HCT116 (cell line): ENCODE measurements around the gene FAM47E. TPM values are rescaled to one million over a fixed set of nuclear protein-coding genes. Genes with fewer than 3 reads are reported as not detected.

Experiments
- ATAC-seq: fragments of 200-7000 bp; cut with Tn5 transposase; 2 replicates; pipeline ENCODE4 v1.9.1; 2020; ENCODE audit warnings: mild to moderate bottlenecking, moderate library complexity
- BruUV-seq: library from RNA; stranded (reverse); fragments of 400-500 nt; replicated peaks from 2 replicates; lab custom pipeline; 2021; lab: Mats Ljungman, UMichigan
- CTCF ChIA-PET: fragments of 300-600 bp; sonication (Branson Sonifier 250); formaldehyde crosslinking; loops from one replicate; lab custom pipeline; 2021; ENCODE audit warnings: antibody characterized with exemption; lab: Charles Lee
- POLR2A ChIA-PET: fragments of 300-600, 350-600 bp; sonication (Branson Sonifier 250); formaldehyde crosslinking; loops from one replicate; lab custom pipeline; 2021; ENCODE audit warnings: antibody characterized with exemption; lab: Charles Lee
- RAD21 ChIA-PET, 2 experiments: fragments of 300-600 bp; sonication (Branson Sonifier 250); formaldehyde crosslinking; loops; one replicate each; lab custom pipeline; 2023; ENCODE audit warnings: low total read pairs in 2 of 2; ENCODE audit not compliant: uncharacterized antibody in 2 of 2, unreplicated experiment in 2 of 2, low non-redundant PET in 1 of 2; lab: Charles Lee
- DNase-seq: peaks from one replicate; pipeline ENCODE4 v3.0.0-alpha.2; 2010; ENCODE audit warnings: low read depth, low spot score
- H2AFZ ChIP-seq: fragments of 200-600 bp; shearing (Covaris generic), sonication (generic); 2 replicates; pipeline ENCODE4 v1.6.1; 2017; ENCODE audit warnings: low read depth, mixed run types, mixed read lengths, antibody characterized with exemption, low read length; ENCODE audit not compliant: poor library complexity, severe bottlenecking
- H3K27ac ChIP-seq: 2 replicates; pipeline ENCODE4 v1.5.1; 2012; ENCODE audit warnings: low read depth, low read length
- H3K27me3 ChIP-seq: fragments of 200-600 bp; sonication (generic); 2 replicates; pipeline ENCODE4 v1.6.1; 2016; ENCODE audit warnings: mixed run types, low read length, mixed read lengths; ENCODE audit not compliant: insufficient read depth
- H3K36me3 ChIP-seq, 2 experiments: fragments of 200-500 bp in 1 of 2; fragments of 200-600 bp in 1 of 2; sonication (Bioruptor generic) in 1 of 2; sonication (generic) in 1 of 2; 2 replicates each; pipeline versions ENCODE4 v1.5.1 to v1.6.1; 2014 to 2016; ENCODE audit warnings: low read length in 2 of 2, inconsistent platforms in 1 of 2, mixed read lengths in 1 of 2, mixed run types in 1 of 2; ENCODE audit not compliant: insufficient read depth in 2 of 2, control insufficient read depth in 1 of 2
- H3K4me1 ChIP-seq, 2 experiments: fragments of 200-600 bp in 1 of 2; sonication (generic) in 1 of 2; 2 replicates each; pipeline versions ENCODE4 v1.5.1 to v1.6.1; 2012 to 2017; ENCODE audit warnings: low read length in 2 of 2, inconsistent platforms in 1 of 2, mild to moderate bottlenecking in 1 of 2, mixed read lengths in 1 of 2, mixed run types in 1 of 2, moderate library complexity in 1 of 2; ENCODE audit not compliant: insufficient read depth in 2 of 2, control insufficient read depth in 1 of 2
- H3K4me2 ChIP-seq: fragments of 200-600 bp; sonication (generic); 2 replicates; pipeline ENCODE4 v1.6.1; 2017; ENCODE audit warnings: mixed run types, low read length, mixed read lengths
- H3K4me3 ChIP-seq, 2 experiments: fragments of 200-600 bp in 1 of 2; sonication (generic) in 1 of 2; replicated peaks in 1 of 2; 2 replicates each; pipeline ENCODE4 v1.5.1; 2011 to 2016; ENCODE audit warnings: low read length in 2 of 2, control low read depth in 1 of 2, low read depth in 1 of 2, mild to moderate bottlenecking in 1 of 2, mixed read lengths in 1 of 2, mixed run types in 1 of 2
- H3K79me2 ChIP-seq: fragments of 200-600 bp; sonication (generic); 2 replicates; pipeline ENCODE4 v1.6.1; 2017; ENCODE audit warnings: mild to moderate bottlenecking, mixed run types, low read length, moderate library complexity, mixed read lengths; ENCODE audit not compliant: insufficient read depth
- H3K9ac ChIP-seq: fragments of 200-600 bp; sonication (generic); 2 replicates; pipeline ENCODE4 v1.6.1; 2016; ENCODE audit warnings: low read length, mixed read lengths
- H3K9me2 ChIP-seq: fragments of 200-600 bp; sonication (generic), shearing (Covaris generic); 2 replicates; pipeline ENCODE4 v1.6.1; 2017; ENCODE audit warnings: mixed run types, mild to moderate bottlenecking, moderate library complexity; ENCODE audit not compliant: insufficient read depth
- H3K9me3 ChIP-seq, 2 experiments: fragments of 200-500 bp in 1 of 2; fragments of 200-600 bp in 1 of 2; sonication (Bioruptor generic) in 1 of 2; sonication (generic) in 1 of 2; 2 replicates each; pipeline ENCODE4 v1.6.1; 2014 to 2017; ENCODE audit warnings: low read length in 2 of 2, mixed read lengths in 2 of 2, inconsistent platforms in 1 of 2, low read depth in 1 of 2, mild to moderate bottlenecking in 1 of 2, mixed run types in 1 of 2, moderate library complexity in 1 of 2; ENCODE audit not compliant: control insufficient read depth in 1 of 2, insufficient read depth in 1 of 2
- H4K20me1 ChIP-seq: fragments of 200-600 bp; sonication (generic), shearing (Covaris generic); 2 replicates; pipeline ENCODE4 v1.6.1; 2017; ENCODE audit warnings: mixed run types, mild to moderate bottlenecking, moderate library complexity; ENCODE audit not compliant: insufficient read depth
- CTCF ChIP-seq, 3 experiments: fragments of 200-600 bp in 1 of 3; sonication (generic) in 1 of 3; IDR thresholded peaks in 2 of 3; conservative IDR thresholded peaks in 1 of 3; 2 replicates each; pipeline ENCODE4 v1.5.1; 2012 to 2017; ENCODE audit warnings: low read depth in 2 of 3, low read length in 2 of 3, antibody characterized with exemption in 1 of 3, borderline replicate concordance in 1 of 3, control low read depth in 1 of 3, mild to moderate bottlenecking in 1 of 3, mixed read lengths in 1 of 3, mixed run types in 1 of 3, moderate library complexity in 1 of 3; ENCODE audit not compliant: insufficient read depth in 1 of 3
- ELF1 ChIP-seq: IDR thresholded peaks from 2 replicates; pipeline ENCODE4 v1.6.1; 2012; ENCODE audit warnings: low read depth, borderline replicate concordance
- EZH2phosphoT487 ChIP-seq: fragments of 200-600 bp; IDR thresholded peaks from 2 replicates; pipeline ENCODE4 v1.6.1; 2018; ENCODE audit warnings: antibody characterized with exemption, borderline replicate concordance
- FOSL1 ChIP-seq: IDR thresholded peaks from 2 replicates; pipeline ENCODE4 v1.6.1; 2012; ENCODE audit warnings: low read depth
- JUND ChIP-seq: IDR thresholded peaks from 2 replicates; pipeline ENCODE4 v1.6.1; 2012
- SIN3A ChIP-seq: IDR thresholded peaks from 2 replicates; pipeline ENCODE4 v1.6.1; 2012; ENCODE audit warnings: low read depth
- SP1 ChIP-seq: IDR thresholded peaks from 2 replicates; pipeline ENCODE4 v1.6.1; 2012; ENCODE audit warnings: low read depth
- TCF7L2 ChIP-seq: IDR thresholded peaks from 2 replicates; pipeline ENCODE4 v1.7.0; 2011; ENCODE audit warnings: borderline replicate concordance, inconsistent platforms; ENCODE audit not compliant: insufficient read depth, insufficient read length; ENCODE audit errors: extremely low read depth
- ZFX ChIP-seq: fragments of 450-650 bp; IDR thresholded peaks from 2 replicates; pipeline ENCODE4 v1.6.1; 2017
- intact Hi-C: fragments of 100-400 bp; cut with micrococcal nuclease; formaldehyde crosslinking; loops from 2 replicates; pipeline ENCODE4 v1.10.0; 2022
- total RNA-seq: library from RNA; stranded (reverse); gene quantifications from one replicate; pipeline ENCODE4 v1.2.1, GENCODE V29; 2021; ENCODE audit not compliant: unreplicated experiment
- TF ChIP-seq, protein P1 (sequence below): IDR thresholded peaks from 2 replicates; pipeline ENCODE4 v1.6.1; 2011; ENCODE audit warnings: mild to moderate bottlenecking, low read length, moderate library complexity; ENCODE audit not compliant: insufficient replicate concordance; ENCODE audit errors: extremely low read depth

FAM47E gene
- total RNA-seq, 1 experiment from 2014 or later: 0.91 TPM

GRCh38 chr4:76272999-76273398, 21.5 kb downstream of the FAM47E start (continued):
- TF ChIP-seq EZH2phosphoT487 (no peak), SIN3A (no peak), TCF7L2 (no peak), JUND (no peak), ELF1 (no peak), SP1 (no peak)

- Histone ChIP-seq H3K9me2 (no peaks in the 10 kb centered on the region), H3K36me3 (no peaks in the 10 kb centered on the region), H3K4me2 (no peak overlapping the region), H3K9ac (no peak overlapping the region)
- POLR2A ChIA-PET: no interaction called here
- TF ChIP-seq JUND: no peak
- no peak for TF ChIP-seq EZH2phosphoT487
- TF ChIP-seq TCF7L2: no peak
- TF ChIP-seq, protein P1, sequence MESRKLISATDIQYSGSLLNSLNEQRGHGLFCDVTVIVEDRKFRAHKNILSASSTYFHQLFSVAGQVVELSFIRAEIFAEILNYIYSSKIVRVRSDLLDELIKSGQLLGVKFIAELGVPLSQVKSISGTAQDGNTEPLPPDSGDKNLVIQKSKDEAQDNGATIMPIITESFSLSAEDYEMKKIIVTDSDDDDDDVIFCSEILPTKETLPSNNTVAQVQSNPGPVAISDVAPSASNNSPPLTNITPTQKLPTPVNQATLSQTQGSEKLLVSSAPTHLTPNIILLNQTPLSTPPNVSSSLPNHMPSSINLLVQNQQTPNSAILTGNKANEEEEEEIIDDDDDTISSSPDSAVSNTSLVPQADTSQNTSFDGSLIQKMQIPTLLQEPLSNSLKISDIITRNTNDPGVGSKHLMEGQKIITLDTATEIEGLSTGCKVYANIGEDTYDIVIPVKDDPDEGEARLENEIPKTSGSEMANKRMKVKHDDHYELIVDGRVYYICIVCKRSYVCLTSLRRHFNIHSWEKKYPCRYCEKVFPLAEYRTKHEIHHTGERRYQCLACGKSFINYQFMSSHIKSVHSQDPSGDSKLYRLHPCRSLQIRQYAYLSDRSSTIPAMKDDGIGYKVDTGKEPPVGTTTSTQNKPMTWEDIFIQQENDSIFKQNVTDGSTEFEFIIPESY: no peak
- no peak for TF ChIP-seq FOSL1
- TF ChIP-seq ZFX: no peak
- peak in 1 of 3 experiments; percentile 9; a peak in 1 of 6 replicates for TF ChIP-seq CTCF (IDR thresholded peaks at IDR 0.05 in 2 of 3, conservative IDR thresholded peaks at IDR 0.05 in 1 of 3; ENCODE audit: borderline replicate concordance in 1 of 3, insufficient read depth in 1 of 3, low read depth in 2 of 3, low read length in 2 of 3)
- TF ChIP-seq, all 23 proteins: peak for 1
- intact Hi-C loops: no loop called here
- Histone ChIP-seq H2AFZ (no peak overlapping the region), H3K4me3 (no peak overlapping the region), H4K20me1 (no peaks in the 10 kb centered on the region), H3K79me2 (no peaks in the 10 kb centered on the region), H3K27me3 (no peaks in the 10 kb centered on the region), H3K9me3 (no peaks in the 10 kb centered on the region), H3K4me1 (no peaks in the 10 kb centered on the region), H3K27ac (no peak overlapping the region)
- CTCF ChIA-PET: no interaction called here
- no TSS peak for BruUV-seq
- RAD21 ChIA-PET: no interaction called here
- no peak for DNase-seq
- ATAC-seq: no peak
Measured at GRCh38 chr4:76275486-76276124, 24.1 kb downstream of the FAM47E start.
